Osteoblast (primary cell): ENCODE data around the gene OXNAD1. TPM values are rescaled to one million over a fixed set of nuclear protein-coding genes. Genes with fewer than 3 reads are reported as not detected.
"Not testable (repeated sequence)": the region's sequence is repeated elsewhere in the genome, so short reads cannot be mapped to it uniquely, and the experiment has no call there.

Experiments used
- DNase-seq: peaks from one replicate; pipeline ENCODE4 v3.0.0; 2011; ENCODE audit warnings: low spot score, mixed read lengths; ENCODE audit not compliant: insufficient read length; ENCODE audit errors: missing footprints
- H2AFZ ChIP-seq: 2 replicates; pipeline ENCODE4 v1.6.0; 2011; ENCODE audit warnings: mild to moderate bottlenecking, low read length
- H3K27ac ChIP-seq: 2 replicates; pipeline ENCODE4 v1.5.1; 2011; ENCODE audit warnings: mild to moderate bottlenecking, low read depth, low read length, moderate library complexity
- H3K27me3 ChIP-seq: 2 replicates; pipeline ENCODE4 v1.6.0; 2012; ENCODE audit warnings: mild to moderate bottlenecking, control low read depth, inconsistent platforms, low read length, moderate library complexity; ENCODE audit not compliant: insufficient read depth
- H3K36me3 ChIP-seq: 2 replicates; pipeline ENCODE4 v1.5.1; 2011; ENCODE audit warnings: mild to moderate bottlenecking, low read length, control low read depth, moderate library complexity; ENCODE audit not compliant: insufficient read depth
- H3K4me1 ChIP-seq: 2 replicates; pipeline ENCODE4 v1.5.1; 2011; ENCODE audit warnings: mild to moderate bottlenecking, low read length, control low read depth, moderate library complexity; ENCODE audit not compliant: insufficient read depth
- H3K4me2 ChIP-seq: 2 replicates; pipeline ENCODE4 v1.6.0; 2011; ENCODE audit warnings: mild to moderate bottlenecking, low read length; ENCODE audit not compliant: insufficient read depth
- H3K4me3 ChIP-seq: fragments of 200-600 bp; sonication (generic); 3 replicates; pipeline ENCODE4 v1.5.1; 2012; ENCODE audit warnings: mild to moderate bottlenecking, low read length, inconsistent platforms; ENCODE audit not compliant: insufficient read depth
- H3K79me2 ChIP-seq: 2 replicates; pipeline ENCODE4 v1.6.0; 2012; ENCODE audit warnings: mild to moderate bottlenecking, low read length, control low read depth, inconsistent platforms; ENCODE audit not compliant: insufficient read depth
- H3K9me3 ChIP-seq: 2 replicates; pipeline ENCODE4 v1.5.1; 2011; ENCODE audit warnings: low read depth, low read length, control low read depth
- H4K20me1 ChIP-seq: 2 replicates; pipeline ENCODE4 v1.6.0; 2012; ENCODE audit warnings: mild to moderate bottlenecking, low read length, control low read depth; ENCODE audit not compliant: insufficient read depth
- CTCF ChIP-seq: IDR thresholded peaks from 2 replicates; pipeline ENCODE4 v1.5.1; 2011; ENCODE audit warnings: mild to moderate bottlenecking, low read depth, low read length, moderate library complexity; ENCODE audit errors: extremely low read depth
- total RNA-seq: library from RNA; depleted of rRNA; stranded (reverse); fragments of >200 nt; gene quantifications from 2 replicates; pipeline ENCODE4 v1.2.3, GENCODE V29; 2012

The OXNAD1 gene
- total RNA-seq, 1 donor, result 11.9 TPM

- Histone ChIP-seq H3K4me2 (no peak overlapping the region), H3K27ac (no peak overlapping the region), H3K79me2 (no peaks in the 10 kb centered on the region), H3K27me3 (no peaks in the 10 kb centered on the region), H3K4me3 (no peak overlapping the region), H2AFZ (no peak overlapping the region), H4K20me1 (peaks cover 2% of the 10 kb centered on the region), H3K9me3 (no peaks in the 10 kb centered on the region), H3K4me1 (peaks cover 17% of the 10 kb centered on the region), H3K36me3 (peaks cover 2% of the 10 kb centered on the region)
- DNase-seq, result no peak
- no peak for TF ChIP-seq CTCF
Observed at GRCh38 chr3:16307832-16308531, 43.0 kb downstream of the OXNAD1 start.

GRCh38 chr3:16308727-16309126 lies 43.7 kb downstream of the OXNAD1 start:
- Histone ChIP-seq H3K79me2 (no peaks in the 10 kb centered on the region), H3K4me3 (no peak overlapping the region), H3K4me2 (no peak overlapping the region), H2AFZ (no peak overlapping the region), H4K20me1 (peaks cover 2% of the 10 kb centered on the region), H3K36me3 (peaks cover 9% of the 10 kb centered on the region), H3K4me1 (peaks cover 17% of the 10 kb centered on the region), H3K9me3 (no peaks in the 10 kb centered on the region), H3K27ac (no peak overlapping the region), H3K27me3 (no peaks in the 10 kb centered on the region)
- DNase-seq, result no peak
- TF ChIP-seq CTCF, result no peak

DNA sequence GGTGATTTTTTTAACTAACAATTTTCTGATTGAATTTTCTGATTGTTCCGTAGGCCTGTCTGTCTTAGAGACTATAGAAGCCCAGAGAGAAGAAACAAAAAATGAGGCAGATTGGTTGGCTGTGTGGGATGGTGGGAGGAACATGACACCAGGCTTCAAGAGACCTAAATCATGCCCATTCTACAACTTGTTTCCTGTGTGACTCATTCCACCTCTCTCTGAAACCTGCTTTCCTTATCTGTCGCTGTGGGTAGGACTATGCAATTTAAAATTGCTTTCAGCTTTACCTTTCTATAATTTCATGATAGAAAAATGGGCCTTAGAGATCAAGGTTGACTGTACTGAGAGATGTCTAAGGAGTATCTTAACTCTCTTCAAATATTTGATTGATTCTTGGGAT lies 44.5 kb downstream of the OXNAD1 start:
- no peak overlapping the region for H2AFZ ChIP-seq
- no peak overlapping the region for H3K4me2 ChIP-seq
- no peak overlapping the region for H3K27ac ChIP-seq
- H3K36me3 ChIP-seq, result peaks cover 14% of the 10 kb centered on the region
- H3K4me3 ChIP-seq, result no peak overlapping the region
- H3K27me3 ChIP-seq, result no peaks in the 10 kb centered on the region
- H4K20me1 ChIP-seq, result peaks cover 2% of the 10 kb centered on the region
- H3K9me3 ChIP-seq, result no peaks in the 10 kb centered on the region
- no peak for TF ChIP-seq CTCF
- DNase-seq, result no peak
- peaks cover 17% of the 10 kb centered on the region for H3K4me1 ChIP-seq
- H3K79me2 ChIP-seq, result no peaks in the 10 kb centered on the region

DNA sequence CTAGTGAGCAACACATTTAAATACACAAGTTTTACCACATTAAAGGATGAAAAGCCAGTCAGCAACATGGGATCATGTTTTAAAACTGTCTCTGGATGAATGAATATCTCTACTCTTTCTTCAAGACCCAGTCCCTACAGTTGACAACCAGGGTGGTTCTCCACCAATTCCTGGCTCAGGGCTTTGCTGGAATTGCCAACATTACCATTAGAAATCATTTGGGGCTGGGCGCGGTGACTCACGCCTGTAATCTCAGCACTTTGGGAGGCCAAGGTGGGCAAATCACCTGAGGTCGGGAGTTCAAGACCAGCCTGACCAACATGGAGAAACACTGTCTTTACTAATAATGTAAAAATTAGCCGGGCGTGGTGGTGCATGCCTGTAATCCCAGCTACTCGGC lies 45.5 kb downstream of the OXNAD1 start:
- H3K27me3 ChIP-seq, DNase-seq, H3K79me2 ChIP-seq, H3K9me3 ChIP-seq, H4K20me1 ChIP-seq, H3K4me2 ChIP-seq, H2AFZ ChIP-seq, H3K27ac ChIP-seq, H3K4me3 ChIP-seq: not testable (repeated sequence)
- peaks cover 17% of the 10 kb centered on the region for H3K4me1 ChIP-seq
- peaks cover 17% of the 10 kb centered on the region for H3K36me3 ChIP-seq
